Tibial nerve (tissue), 4 donors: ENCODE data around the gene SP140L. TPM values are rescaled to one million over a fixed set of nuclear protein-coding genes. Genes with fewer than 3 reads are reported as not detected.
"Not testable (repeated sequence)": the region's sequence is repeated elsewhere in the genome, so short reads cannot be mapped to it uniquely, and the experiment has no call there.

Experiments
- DNase-seq, 2 donors: peaks; one replicate each; pipeline ENCODE4 v3.0.0-alpha.2; 2019; ENCODE audit warnings: low spot score in 2 of 2
- H3K27ac ChIP-seq, 4 donors: fragments of 200-600 bp; sonication (generic) in 3 of 4; one replicate each; pipeline ENCODE4 v1.5.1; 2017 to 2019; ENCODE audit warnings: mild to moderate bottlenecking in 1 of 4
- H3K27me3 ChIP-seq, 2 donors: fragments of 200-600 bp; sonication (generic) in 1 of 2; one replicate each; pipeline versions ENCODE4 v1.5.1 to v1.6.0; 2017 to 2019
- H3K36me3 ChIP-seq, 3 donors: fragments of 200-600 bp; sonication (generic); one replicate each; pipeline ENCODE4 v1.5.1; 2018 to 2019
- H3K4me1 ChIP-seq, 4 donors: fragments of 200-600 bp; sonication (generic) in 3 of 4; one replicate each; pipeline ENCODE4 v1.5.1; 2017 to 2019
- H3K4me3 ChIP-seq, 4 donors: fragments of 200-600 bp; sonication (generic) in 3 of 4; one replicate each; pipeline ENCODE4 v1.5.1; 2017 to 2019; ENCODE audit warnings: mild to moderate bottlenecking in 1 of 4, moderate library complexity in 1 of 4
- H3K9me3 ChIP-seq, 4 donors: fragments of 200-600 bp; sonication (generic) in 3 of 4; one replicate each; pipeline ENCODE4 v1.5.1; 2017 to 2019
- EP300 ChIP-seq, 2 donors: sonication (generic); formaldehyde crosslinking; IDR thresholded peaks; one replicate each; pipeline ENCODE4 v1.6.1; 2017; ENCODE audit warnings: antibody characterized with exemption in 2 of 2, mild to moderate bottlenecking in 1 of 2
- POLR2A ChIP-seq, 2 donors: fragments of 450-650 bp; IDR thresholded peaks; one replicate each; pipeline ENCODE4 v1.6.1; 2017; ENCODE audit warnings: antibody characterized with exemption in 2 of 2, mild to moderate bottlenecking in 2 of 2, moderate library complexity in 2 of 2
- WGBS, 2 donors: methylation state at CpG; one replicate each; pipeline ENCODE4 v1.1.5; 2018; 5-methylcytosine and 5-hydroxymethylcytosine counted together
- total RNA-seq, 4 donors: library from RNA; depleted of rRNA; stranded (reverse); fragments of >200 nt; gene quantifications; one replicate each; pipeline ENCODE4 v1.1.0, GENCODE V29; 2016
- TF ChIP-seq, protein P1 (sequence below), 5 experiments: fragments of 200-600 bp in 3 of 5; fragments of 450-650 bp in 2 of 5; sonication (generic) in 3 of 5; IDR thresholded peaks; one replicate each; pipeline ENCODE4 v1.5.1; 2016 to 2019; ENCODE audit warnings: antibody characterized with exemption in 5 of 5, mild to moderate bottlenecking in 3 of 5, moderate library complexity in 2 of 5

Gene SP140L
- total RNA-seq, 4 donors from 2014 or later: 10.7 to 24.3 (median 12.9) TPM

DNA sequence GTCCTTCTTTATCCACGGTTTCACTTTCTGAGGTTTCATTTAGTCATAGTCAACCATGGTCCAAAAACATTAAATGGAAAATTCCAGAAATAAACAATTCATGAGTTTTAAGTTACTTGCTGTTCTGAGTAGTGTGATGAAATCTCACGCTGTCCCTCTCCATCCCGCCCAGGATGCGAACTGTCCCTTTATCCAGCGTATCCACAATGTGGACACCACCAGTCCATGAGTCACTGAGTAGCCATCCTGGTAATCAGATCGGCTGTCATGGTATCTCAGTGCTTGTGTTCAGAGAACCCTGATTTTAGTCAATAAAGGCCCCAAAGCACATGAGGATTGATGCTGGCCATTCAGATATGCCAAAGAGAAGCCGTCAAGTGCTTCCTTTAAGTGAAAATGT is 3.7 kb downstream of the SP140L start:
- TF ChIP-seq POLR2A (IDR thresholded peaks at IDR 0.05): no peak
- TF ChIP-seq EP300 (IDR thresholded peaks at IDR 0.05): no peak
- TF ChIP-seq, protein P1, sequence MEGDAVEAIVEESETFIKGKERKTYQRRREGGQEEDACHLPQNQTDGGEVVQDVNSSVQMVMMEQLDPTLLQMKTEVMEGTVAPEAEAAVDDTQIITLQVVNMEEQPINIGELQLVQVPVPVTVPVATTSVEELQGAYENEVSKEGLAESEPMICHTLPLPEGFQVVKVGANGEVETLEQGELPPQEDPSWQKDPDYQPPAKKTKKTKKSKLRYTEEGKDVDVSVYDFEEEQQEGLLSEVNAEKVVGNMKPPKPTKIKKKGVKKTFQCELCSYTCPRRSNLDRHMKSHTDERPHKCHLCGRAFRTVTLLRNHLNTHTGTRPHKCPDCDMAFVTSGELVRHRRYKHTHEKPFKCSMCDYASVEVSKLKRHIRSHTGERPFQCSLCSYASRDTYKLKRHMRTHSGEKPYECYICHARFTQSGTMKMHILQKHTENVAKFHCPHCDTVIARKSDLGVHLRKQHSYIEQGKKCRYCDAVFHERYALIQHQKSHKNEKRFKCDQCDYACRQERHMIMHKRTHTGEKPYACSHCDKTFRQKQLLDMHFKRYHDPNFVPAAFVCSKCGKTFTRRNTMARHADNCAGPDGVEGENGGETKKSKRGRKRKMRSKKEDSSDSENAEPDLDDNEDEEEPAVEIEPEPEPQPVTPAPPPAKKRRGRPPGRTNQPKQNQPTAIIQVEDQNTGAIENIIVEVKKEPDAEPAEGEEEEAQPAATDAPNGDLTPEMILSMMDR (IDR thresholded peaks at IDR 0.05): no peak
- Histone ChIP-seq H3K4me3 (no peak overlapping the region), H3K36me3 (peaks cover 0 to 42% (median 0%) of the 10 kb centered on the region in 3 donors), H3K9me3 (no peaks in the 10 kb centered on the region), H3K27me3 (no peaks in the 10 kb centered on the region), H3K4me1 (peaks cover 0 to 21% (median 14%) of the 10 kb centered on the region in 4 donors), H3K27ac (no peak overlapping the region)
- DNase-seq: no peak
- 86 to 93% methylated on average over 7 of the region's 7 CpGs for WGBS, 2 donors

DNA sequence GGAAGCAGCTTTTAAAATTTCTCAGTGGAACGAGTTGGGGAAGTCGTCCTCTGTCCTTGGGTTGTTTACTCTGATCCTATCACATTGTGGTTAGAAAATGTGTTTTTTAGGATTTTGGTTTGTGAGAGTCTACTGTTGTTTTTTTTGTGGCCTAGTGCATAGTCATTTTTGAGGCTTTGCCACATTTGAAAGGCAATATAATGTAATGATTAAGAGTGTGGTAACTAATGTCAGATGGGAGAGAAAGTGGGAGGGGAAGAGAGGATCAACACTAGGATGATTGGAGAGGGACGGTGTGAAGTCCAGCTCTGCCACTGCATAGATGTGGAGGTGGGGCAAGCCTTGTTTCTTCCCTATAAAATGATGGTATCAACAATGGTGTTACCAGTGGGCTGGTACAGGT is 8.5 kb downstream of the SP140L start:
- no peak overlapping the region for H3K4me3 ChIP-seq
- H3K27me3 ChIP-seq: no peaks in the 10 kb centered on the region
- TF ChIP-seq, protein P1 (IDR thresholded peaks at IDR 0.05): no peak
- TF ChIP-seq POLR2A (IDR thresholded peaks at IDR 0.05) (no peak), EP300 (IDR thresholded peaks at IDR 0.05) (no peak)
- DNase-seq: no peak
- H3K4me1 ChIP-seq: no peaks in the 10 kb centered on the region
- no peaks in the 10 kb centered on the region for H3K9me3 ChIP-seq
- H3K27ac ChIP-seq: no peak overlapping the region
- WGBS, 2 donors: 49 to 58% methylated on average over 3 of the region's 3 CpGs
- peaks cover 0 to 43% (median 7%) of the 10 kb centered on the region in 3 donors for H3K36me3 ChIP-seq

DNA sequence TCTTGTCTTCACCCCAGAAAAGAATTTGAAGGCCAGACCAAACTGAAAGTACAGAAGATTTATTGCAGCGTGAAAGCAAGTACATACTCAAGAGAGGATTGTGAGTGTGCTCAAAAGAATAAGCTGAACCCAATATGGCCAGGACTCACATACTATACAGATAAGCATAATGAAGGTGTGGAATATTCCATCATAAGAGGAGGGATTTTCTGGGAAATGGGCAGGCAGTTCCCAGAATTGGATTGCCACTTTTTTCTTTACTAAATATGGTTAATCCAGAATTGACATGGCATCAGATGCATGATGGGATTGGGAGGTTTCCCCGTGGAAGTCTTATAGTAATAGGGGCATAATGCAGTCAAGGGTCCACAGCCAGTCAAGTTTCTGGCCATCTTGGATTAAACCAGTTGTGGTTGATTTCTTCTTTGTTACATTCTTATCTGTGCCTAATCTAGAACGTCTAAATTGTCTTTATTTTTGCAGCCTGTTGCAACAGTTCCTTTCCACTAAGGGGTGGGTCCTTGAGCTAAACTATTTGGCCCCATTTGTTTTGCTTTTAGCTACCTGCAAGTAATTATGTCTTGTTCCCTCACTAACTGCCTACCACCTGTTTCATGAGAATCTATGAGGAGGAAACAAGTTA is 9.0 kb downstream of the SP140L start:
- 71 to 84% methylated on average over 3 of the region's 3 CpGs for WGBS, 2 donors
- H3K9me3 ChIP-seq: no peaks in the 10 kb centered on the region
- H3K27me3 ChIP-seq: no peaks in the 10 kb centered on the region
- H3K27ac ChIP-seq: no peak overlapping the region
- no peak for DNase-seq
- peaks cover 0 to 39% (median 7%) of the 10 kb centered on the region in 3 donors for H3K36me3 ChIP-seq
- no peaks in the 10 kb centered on the region for H3K4me1 ChIP-seq
- H3K4me3 ChIP-seq: no peak overlapping the region
- TF ChIP-seq EP300 (IDR thresholded peaks at IDR 0.05): no peak
- TF ChIP-seq, protein P1 (IDR thresholded peaks at IDR 0.05): no peak
- TF ChIP-seq POLR2A (IDR thresholded peaks at IDR 0.05): no peak

DNA sequence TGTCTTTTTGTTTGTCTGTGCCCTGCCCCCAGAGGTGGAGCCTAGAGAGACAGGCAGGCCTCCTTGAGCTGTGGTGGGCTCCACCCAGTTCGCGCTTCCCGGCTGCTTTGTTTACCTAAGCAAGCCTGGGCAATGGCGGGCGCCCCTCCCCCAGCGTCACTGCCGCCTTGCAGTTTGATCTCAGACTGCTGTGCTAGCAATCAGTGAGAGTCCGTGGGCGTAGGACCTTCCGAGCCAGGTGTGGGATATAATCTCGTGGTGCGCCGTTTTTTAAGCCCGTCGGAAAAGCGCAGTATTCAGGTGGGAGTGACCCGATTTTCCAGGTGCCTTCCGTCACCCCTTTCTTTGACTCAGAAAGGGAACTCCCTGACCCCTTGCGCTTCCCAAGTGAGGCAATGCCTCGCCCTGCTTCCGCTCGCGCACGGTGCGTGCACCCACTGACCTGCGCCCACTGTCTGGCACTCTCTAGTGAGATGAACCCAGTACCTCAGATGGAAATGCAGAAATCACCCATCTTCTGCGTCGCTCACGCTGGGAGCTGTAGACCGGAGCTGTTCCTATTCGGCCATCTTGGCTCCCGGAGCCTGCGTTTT is 15.0 kb downstream of the SP140L start:
- peaks cover 0 to 31% (median 6%) of the 10 kb centered on the region in 4 donors for H3K9me3 ChIP-seq
- not testable (repeated sequence) for H3K4me1 ChIP-seq, H3K4me3 ChIP-seq, DNase-seq, H3K27ac ChIP-seq, H3K27me3 ChIP-seq
- peaks cover 0 to 34% (median 0%) of the 10 kb centered on the region in 3 donors for H3K36me3 ChIP-seq
- whole genome bisulfite sequencing, 2 donors: 91 to 94% methylated on average over 27 to 33 of the region's 33 CpGs

DNA sequence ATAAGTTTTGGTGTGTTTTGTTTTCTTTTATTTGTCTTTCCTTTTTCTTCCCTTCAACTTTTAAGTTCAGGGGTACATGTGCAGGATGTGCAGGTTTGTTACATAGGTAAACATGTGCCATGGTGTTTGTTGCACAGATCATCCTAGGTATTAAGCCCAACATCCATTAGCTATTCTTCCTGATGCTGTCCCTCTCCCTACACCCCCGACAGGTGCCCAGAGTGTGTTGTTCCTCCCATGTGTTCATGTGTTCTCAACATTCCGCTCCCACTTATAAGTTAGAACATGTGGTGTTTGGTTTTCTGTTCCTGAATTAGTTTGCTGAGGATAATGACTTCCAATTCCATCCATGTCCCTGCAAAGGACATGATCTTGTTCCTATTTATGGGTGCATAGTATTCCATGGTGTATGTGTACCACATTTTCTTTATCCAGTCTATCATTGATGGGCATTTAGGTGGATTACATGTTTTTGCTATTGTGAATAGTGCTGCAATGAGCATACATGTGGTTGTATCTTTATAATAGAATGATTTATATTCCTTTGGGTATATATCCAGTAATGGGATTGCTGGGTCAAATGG is 16.1 kb downstream of the SP140L start:
- DNase-seq, H3K4me3 ChIP-seq, H3K4me1 ChIP-seq, H3K27me3 ChIP-seq, H3K27ac ChIP-seq: not testable (repeated sequence)
- Histone ChIP-seq H3K36me3 (peaks cover 0 to 43% (median 0%) of the 10 kb centered on the region in 3 donors), H3K9me3 (peaks cover 0 to 35% (median 6%) of the 10 kb centered on the region in 4 donors)
- 94 to 100% methylated on average over 2 of the region's 2 CpGs for WGBS, 2 donors

DNA sequence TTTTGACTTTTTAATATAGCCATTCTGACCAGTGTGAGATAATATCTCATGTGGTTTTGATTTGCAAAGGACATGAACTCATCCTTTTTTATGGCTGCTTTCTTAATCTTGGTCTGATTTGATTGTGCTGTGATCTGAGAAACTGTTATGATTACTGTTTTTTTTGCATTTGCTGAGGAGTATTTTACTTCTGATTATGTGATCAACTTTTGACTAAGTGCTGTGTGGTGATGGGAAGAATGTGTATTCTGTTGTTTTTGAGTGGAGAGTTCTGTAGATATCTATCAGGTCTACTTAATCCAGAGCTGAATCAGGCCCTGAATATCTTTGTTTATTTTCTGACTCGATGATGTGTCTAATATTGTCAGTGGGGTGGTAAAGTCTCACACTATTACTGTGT is 16.8 kb downstream of the SP140L start:
- Histone ChIP-seq H3K27ac (no peak overlapping the region), H3K36me3 (peaks cover 0 to 45% (median 0%) of the 10 kb centered on the region in 3 donors), H3K4me1 (no peaks in the 10 kb centered on the region), H3K27me3 (no peaks in the 10 kb centered on the region), H3K9me3 (peaks cover 0 to 35% (median 6%) of the 10 kb centered on the region in 4 donors), H3K4me3 (no peak overlapping the region)
- WGBS, 2 donors: 72 to 95% methylated on average over 1 of the region's 1 CpG
- DNase-seq: no peak
- TF ChIP-seq, protein P1 (IDR thresholded peaks at IDR 0.05): no peak
- TF ChIP-seq POLR2A (IDR thresholded peaks at IDR 0.05): no peak
- TF ChIP-seq EP300 (IDR thresholded peaks at IDR 0.05): no peak
